ENCODE results near the gene QSER1.
"Not testable (repeated sequence)": the region's sequence is repeated elsewhere in the genome, so short reads cannot be mapped to it uniquely, and the experiment has no call there.

QSER1 gene

DNA sequence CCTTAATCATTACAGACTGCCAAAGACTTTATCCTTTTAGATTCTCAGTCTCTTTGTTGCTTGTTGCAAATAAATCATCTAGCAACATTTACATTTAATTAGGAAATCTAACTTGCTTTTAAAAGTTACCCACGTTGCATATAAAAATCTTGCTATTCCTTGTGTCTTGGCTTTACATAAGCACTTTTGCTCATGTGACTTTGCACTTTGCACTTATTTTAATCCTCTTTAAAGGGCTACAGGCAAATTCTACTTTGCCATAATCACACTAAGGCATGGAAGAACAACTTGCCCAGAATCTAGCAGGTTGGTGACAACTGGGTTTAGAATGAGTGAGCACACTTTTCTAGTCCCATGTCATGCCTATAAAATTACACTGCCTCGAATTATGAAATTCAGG, 37.0 kb upstream of the QSER1 start:
- DNase-seq (ENCODE audit: low spot score): no peak
- in situ Hi-C loops (cut with MboI; ENCODE audit: low pct_unique_long_range_greater_than_20kb, low sequenced_read_pairs, unreplicated experiment): no loop called here
- TF ChIP-seq, protein P1, sequence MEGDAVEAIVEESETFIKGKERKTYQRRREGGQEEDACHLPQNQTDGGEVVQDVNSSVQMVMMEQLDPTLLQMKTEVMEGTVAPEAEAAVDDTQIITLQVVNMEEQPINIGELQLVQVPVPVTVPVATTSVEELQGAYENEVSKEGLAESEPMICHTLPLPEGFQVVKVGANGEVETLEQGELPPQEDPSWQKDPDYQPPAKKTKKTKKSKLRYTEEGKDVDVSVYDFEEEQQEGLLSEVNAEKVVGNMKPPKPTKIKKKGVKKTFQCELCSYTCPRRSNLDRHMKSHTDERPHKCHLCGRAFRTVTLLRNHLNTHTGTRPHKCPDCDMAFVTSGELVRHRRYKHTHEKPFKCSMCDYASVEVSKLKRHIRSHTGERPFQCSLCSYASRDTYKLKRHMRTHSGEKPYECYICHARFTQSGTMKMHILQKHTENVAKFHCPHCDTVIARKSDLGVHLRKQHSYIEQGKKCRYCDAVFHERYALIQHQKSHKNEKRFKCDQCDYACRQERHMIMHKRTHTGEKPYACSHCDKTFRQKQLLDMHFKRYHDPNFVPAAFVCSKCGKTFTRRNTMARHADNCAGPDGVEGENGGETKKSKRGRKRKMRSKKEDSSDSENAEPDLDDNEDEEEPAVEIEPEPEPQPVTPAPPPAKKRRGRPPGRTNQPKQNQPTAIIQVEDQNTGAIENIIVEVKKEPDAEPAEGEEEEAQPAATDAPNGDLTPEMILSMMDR (IDR thresholded peaks at IDR 0.05; ENCODE audit: extremely low read depth, insufficient read depth, missing control alignments): no peak

DNA sequence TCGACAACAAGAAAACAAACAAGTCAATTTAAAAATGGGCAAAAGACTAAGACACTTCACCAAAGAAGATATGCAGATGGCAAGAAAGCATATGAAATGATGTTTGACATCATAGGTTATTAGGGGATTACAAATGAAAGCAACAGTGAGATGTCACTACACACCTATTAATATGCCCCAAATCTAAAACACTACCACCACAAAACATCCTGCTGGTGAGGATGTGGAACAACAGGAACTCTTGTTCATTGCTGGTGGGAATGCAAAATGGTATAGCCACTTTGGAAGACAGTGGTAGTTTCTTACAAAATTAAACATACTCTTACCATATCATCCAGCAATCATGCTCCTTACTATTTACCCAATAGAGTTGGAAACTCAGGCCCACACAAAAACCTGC, 33.9 kb upstream of the QSER1 start:
- in situ Hi-C loops (cut with MboI; ENCODE audit: low pct_unique_long_range_greater_than_20kb, low sequenced_read_pairs, unreplicated experiment): no loop called here
- DNase-seq (ENCODE audit: low spot score): no peak
- TF ChIP-seq, protein P1 (IDR thresholded peaks at IDR 0.05; ENCODE audit: extremely low read depth, insufficient read depth, missing control alignments): no peak

DNA sequence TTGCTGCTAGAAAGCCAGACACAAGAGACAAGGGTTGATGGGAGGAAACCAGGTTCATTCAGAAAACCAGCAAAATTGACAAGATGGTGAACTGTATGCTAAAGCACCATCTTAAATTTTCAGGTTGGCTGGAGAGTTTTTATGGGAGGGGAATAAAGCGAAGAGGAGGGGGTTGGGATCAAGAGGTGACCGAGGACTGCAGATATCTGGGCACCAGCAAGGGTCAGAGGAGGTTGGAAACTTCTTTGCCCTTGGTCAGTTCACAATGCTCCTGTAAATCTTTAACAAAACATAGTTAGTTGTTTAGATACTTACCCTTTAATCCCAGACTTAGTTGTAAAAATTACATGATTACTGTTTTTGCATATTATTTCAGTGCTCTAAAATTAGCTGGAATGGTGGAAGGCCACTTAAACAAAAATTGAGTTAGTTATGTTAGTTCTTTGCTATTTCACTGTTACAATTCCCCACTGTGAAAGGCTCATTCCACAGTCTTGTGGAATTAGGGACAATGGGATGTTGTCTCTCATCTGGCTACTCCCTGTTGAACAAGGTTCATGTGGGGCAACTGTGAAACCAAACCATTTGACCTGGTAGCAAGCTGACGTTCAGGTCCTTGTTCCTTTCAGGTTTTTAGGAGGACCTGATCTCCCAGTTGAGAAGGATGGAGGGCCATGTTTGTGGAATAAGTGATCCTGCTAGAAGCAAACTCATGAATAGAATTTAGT, 30.6 kb upstream of the QSER1 start:
- no peak for DNase-seq (ENCODE audit: low spot score)
- in situ Hi-C loops (cut with MboI; ENCODE audit: low pct_unique_long_range_greater_than_20kb, low sequenced_read_pairs, unreplicated experiment): no loop called here
- TF ChIP-seq, protein P1 (IDR thresholded peaks at IDR 0.05; ENCODE audit: extremely low read depth, insufficient read depth, missing control alignments): no peak

DNA sequence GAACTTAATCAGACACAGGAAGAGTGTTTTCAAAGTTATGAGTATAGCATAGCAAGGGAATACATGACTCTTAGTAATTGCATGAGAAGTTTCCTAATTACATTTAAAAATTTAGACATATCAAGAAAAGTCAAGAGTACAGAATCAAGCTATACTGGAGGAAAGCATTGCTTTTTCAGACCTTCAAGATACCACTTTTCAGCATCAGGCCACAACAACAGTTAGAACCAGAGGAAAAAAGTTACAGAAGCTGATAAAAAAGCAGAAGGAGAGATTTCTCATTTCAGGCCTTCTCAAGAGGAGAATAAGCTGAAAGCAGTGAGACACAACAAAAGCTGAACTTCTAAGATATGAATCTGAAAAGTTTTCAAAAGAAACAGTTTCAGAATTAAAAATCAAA, 28.1 kb upstream of the QSER1 start:
- TF ChIP-seq, protein P1 (IDR thresholded peaks at IDR 0.05; ENCODE audit: extremely low read depth, insufficient read depth, missing control alignments): no peak
- in situ Hi-C loops (cut with MboI; ENCODE audit: low pct_unique_long_range_greater_than_20kb, low sequenced_read_pairs, unreplicated experiment): no loop called here
- DNase-seq (ENCODE audit: low spot score): no peak

DNA sequence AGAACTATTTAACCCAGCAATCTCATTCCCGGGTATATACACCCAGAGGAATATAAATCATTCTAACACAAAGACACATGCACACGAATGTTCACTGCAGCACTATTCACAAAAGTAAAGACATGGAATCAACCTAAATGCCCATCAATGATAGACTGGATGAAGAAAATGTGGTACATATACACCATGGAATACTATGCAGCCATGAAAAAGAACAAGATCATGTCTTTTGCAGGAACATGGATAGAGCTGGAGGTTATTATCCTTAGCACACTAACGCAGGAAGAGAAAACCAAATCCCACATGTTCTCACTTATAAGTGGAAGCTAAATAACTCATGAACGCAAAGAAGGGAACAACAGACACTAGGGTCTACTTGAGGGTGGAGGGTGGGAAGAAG, 23.9 kb upstream of the QSER1 start:
- in situ Hi-C loops (cut with MboI; ENCODE audit: low pct_unique_long_range_greater_than_20kb, low sequenced_read_pairs, unreplicated experiment); DNase-seq (ENCODE audit: low spot score): not testable (repeated sequence)

DNA sequence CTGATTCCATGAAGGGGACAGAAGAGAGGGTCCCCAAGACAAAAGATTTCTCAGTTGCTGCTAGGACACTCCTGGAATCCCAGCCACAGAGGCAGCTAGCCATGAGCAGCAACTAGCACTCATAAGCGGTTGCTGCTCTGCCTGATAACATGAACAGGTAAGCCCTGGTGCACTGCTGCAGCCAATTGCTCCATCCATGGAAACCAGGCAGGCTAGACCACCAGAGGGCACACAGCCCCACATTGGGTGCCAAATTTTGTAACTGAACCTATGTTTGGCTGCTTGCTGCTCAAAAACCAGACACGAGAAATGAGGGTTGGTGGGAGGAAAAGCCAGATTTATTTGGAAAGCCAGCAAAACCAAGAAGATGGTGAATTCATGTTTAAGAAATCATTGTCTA, 21.9 kb upstream of the QSER1 start:
- TF ChIP-seq, protein P1 (IDR thresholded peaks at IDR 0.05; ENCODE audit: extremely low read depth, insufficient read depth, missing control alignments): peak; percentile 29
- DNase-seq (ENCODE audit: low spot score): no peak
- in situ Hi-C loops (cut with MboI; ENCODE audit: low pct_unique_long_range_greater_than_20kb, low sequenced_read_pairs, unreplicated experiment): no loop called here

DNA sequence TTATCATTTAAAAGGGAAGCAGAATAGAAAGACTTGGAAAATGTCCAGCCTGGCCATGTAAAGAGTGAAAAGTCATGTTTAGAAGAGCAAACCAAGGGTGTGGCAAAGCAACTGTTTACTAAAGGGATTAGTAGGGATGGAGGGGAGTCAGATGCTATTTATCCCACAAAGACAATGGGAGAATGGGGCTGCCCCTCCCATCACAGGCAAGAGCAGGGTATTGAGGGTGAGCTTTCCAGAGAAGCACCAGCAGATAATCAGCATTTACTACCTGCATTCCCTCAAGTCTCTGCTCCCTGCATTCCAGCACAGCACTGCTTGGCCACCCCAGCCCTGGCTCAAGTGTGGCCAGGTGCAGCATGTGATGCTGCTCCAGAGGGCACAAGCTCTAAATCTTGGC, 18.5 kb upstream of the QSER1 start:
- TF ChIP-seq, protein P1 (IDR thresholded peaks at IDR 0.05; ENCODE audit: extremely low read depth, insufficient read depth, missing control alignments): no peak
- in situ Hi-C loops (cut with MboI; ENCODE audit: low pct_unique_long_range_greater_than_20kb, low sequenced_read_pairs, unreplicated experiment): no loop called here
- DNase-seq (ENCODE audit: low spot score): no peak
